Endothelial cell (in vitro differentiated cells): ENCODE results near the gene OR6X1. TPM values are rescaled to one million over a fixed set of nuclear protein-coding genes. Genes with fewer than 3 reads are reported as not detected.

Experiments used
- DNase-seq: peaks from one replicate; pipeline ENCODE4 v3.0.0; 2021; ENCODE audit warnings: low spot score
- H3K27ac Mint-ChIP-seq: one replicate; pipeline ENCODE4 v1.8.0; 2021; ENCODE audit warnings: mixed read lengths, inconsistent platforms; ENCODE audit not compliant: unreplicated experiment
- H3K27me3 Mint-ChIP-seq: one replicate; pipeline ENCODE4 v1.8.0; 2021; ENCODE audit warnings: mild to moderate bottlenecking, moderate library complexity, mixed read lengths, inconsistent platforms; ENCODE audit not compliant: unreplicated experiment
- H3K36me3 Mint-ChIP-seq: one replicate; pipeline ENCODE4 v1.8.0; 2021; ENCODE audit warnings: mild to moderate bottlenecking, low read depth, mixed read lengths, inconsistent platforms; ENCODE audit not compliant: unreplicated experiment
- H3K4me1 Mint-ChIP-seq: one replicate; pipeline ENCODE4 v1.8.0; 2021; ENCODE audit warnings: mild to moderate bottlenecking, mixed read lengths, inconsistent platforms; ENCODE audit not compliant: unreplicated experiment
- H3K4me3 Mint-ChIP-seq: one replicate; pipeline ENCODE4 v1.8.0; 2021; ENCODE audit warnings: mild to moderate bottlenecking, mixed read lengths, inconsistent platforms; ENCODE audit not compliant: unreplicated experiment
- H3K9me3 Mint-ChIP-seq: one replicate; pipeline ENCODE4 v1.8.0; 2021; ENCODE audit warnings: mixed read lengths, inconsistent platforms; ENCODE audit not compliant: unreplicated experiment
- CTCF ChIP-seq: fragments of 200-600 bp; sonication (generic); IDR thresholded peaks from one replicate; pipeline ENCODE4 v1.5.0; 2021; ENCODE audit warnings: antibody characterized with exemption; ENCODE audit not compliant: unreplicated experiment
- total RNA-seq: library from RNA; stranded (reverse); fragmentation: NEBNext Ultra II Directional; extraction: Animal tissue kit (Norgen Biotek cat#: 25700); gene quantifications from one replicate; pipeline ENCODE4 v1.2.1, GENCODE V29; 2021; ENCODE audit not compliant: unreplicated experiment

Gene OR6X1
- total RNA-seq, 1 donor from 2014 or later, result not detected

GRCh38 chr11:123704341-123704740 lies 50.0 kb downstream of the OR6X1 start:
- no peak overlapping the region for H3K4me3 Mint-ChIP-seq
- no peak for DNase-seq
- no peak overlapping the region for H3K27ac Mint-ChIP-seq
- no peak for TF ChIP-seq CTCF
- H3K4me1 Mint-ChIP-seq, result no peaks in the 10 kb centered on the region
- peaks cover 3% of the 10 kb centered on the region for H3K27me3 Mint-ChIP-seq
- H3K9me3 Mint-ChIP-seq, result no peaks in the 10 kb centered on the region
- H3K36me3 Mint-ChIP-seq, result no peaks in the 10 kb centered on the region

Other genes starting within 250 kb of the OR6X1 start
- 34.1 TPM for gene SCN3B, start 99.9 kb downstream of the OR6X1 start, total RNA-seq
- gene ZNF202, start 12.9 kb downstream of the OR6X1 start, total RNA-seq, result 13.8 TPM
- not detected for gene OR6M1, start 51.8 kb upstream of the OR6X1 start, total RNA-seq
- gene TMEM225, start 131.2 kb upstream of the OR6X1 start, total RNA-seq, result not detected
- not detected for gene OR8D4, start 147.6 kb upstream of the OR6X1 start, total RNA-seq
- not detected for gene OR4D5, start 185.1 kb upstream of the OR6X1 start, total RNA-seq
- gene OR6T1, start 189.3 kb upstream of the OR6X1 start, total RNA-seq, result not detected
- gene OR10S1, start 223.3 kb upstream of the OR6X1 start, total RNA-seq, result not detected
- not detected for gene OR10G6, start 240.6 kb upstream of the OR6X1 start, total RNA-seq